ENCODE data around the gene CZIB.

GRCh38 chr1:53214376-53214940, 6.0 kb downstream of the CZIB start:
- TF ChIP-seq CTCF (conservative IDR thresholded peaks at IDR 0.05; ENCODE audit: low read depth, low read length) (no peak), EZH2 (IDR thresholded peaks at IDR 0.05; ENCODE audit: borderline replicate concordance, low read depth, low read length, poor library complexity, severe bottlenecking) (no peak)

Data from A673 (cell line).